GM18868 (cell line): Measurements from ENCODE around the gene SLC9A8.

ENCODE experiments used
- ATAC-seq: cut with Tn5 transposase; IDR thresholded peaks from one replicate; pipeline ENCODE4 v1.9.1; 2021; ENCODE audit warnings: mild to moderate bottlenecking, moderate library complexity; ENCODE audit not compliant: unreplicated experiment

The SLC9A8 gene

GRCh38 chr20:49871391-49871948, 58.8 kb downstream of the SLC9A8 start:
- no peak for ATAC-seq

GRCh38 chr20:49872056-49872455, 59.4 kb downstream of the SLC9A8 start:
- ATAC-seq = no peak

DNA sequence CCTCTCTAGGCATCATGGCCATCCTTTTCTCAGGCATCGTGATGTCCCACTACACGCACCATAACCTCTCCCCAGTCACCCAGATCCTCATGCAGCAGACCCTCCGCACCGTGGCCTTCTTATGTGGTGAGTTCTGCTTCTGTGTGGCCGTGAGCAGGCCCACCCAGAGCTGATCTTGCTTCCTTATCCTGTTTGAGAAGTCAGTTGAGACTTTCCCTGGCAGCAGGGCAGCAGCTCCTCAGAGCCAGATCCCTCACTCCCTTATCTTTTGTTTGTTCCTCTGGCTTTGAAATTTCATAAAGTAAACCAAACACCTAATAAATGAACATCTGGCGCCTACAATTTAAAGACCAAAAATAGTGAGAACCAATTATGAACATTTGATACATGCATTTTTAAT, 62.1 kb downstream of the SLC9A8 start:
- no peak for ATAC-seq

GRCh38 chr20:49877386-49877921, 64.8 kb downstream of the SLC9A8 start:
- ATAC-seq = no peak

DNA sequence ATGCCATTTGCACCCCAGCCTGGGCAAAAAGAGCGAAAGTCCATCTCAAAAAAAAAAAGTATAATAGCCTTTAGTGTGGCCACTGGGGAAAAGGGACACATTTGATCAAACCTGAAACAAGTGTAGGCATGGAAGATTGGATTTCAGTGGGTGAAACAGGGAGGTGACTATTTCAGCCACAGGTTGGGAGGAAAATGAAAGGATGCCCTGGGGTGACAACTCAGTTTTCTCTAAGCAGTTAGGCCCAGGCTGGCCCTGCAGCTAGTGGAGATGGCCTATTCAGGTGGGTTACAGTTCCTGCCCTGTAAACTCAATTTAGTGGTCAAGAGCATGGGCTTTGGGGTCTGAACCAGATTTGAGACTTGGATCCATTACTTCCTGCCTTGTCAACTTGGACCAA, 66.3 kb downstream of the SLC9A8 start:
- no peak for ATAC-seq

GRCh38 chr20:49880177-49880576, 67.5 kb downstream of the SLC9A8 start:
- no peak for ATAC-seq

GRCh38 chr20:49880724-49881445, 68.3 kb downstream of the SLC9A8 start:
- ATAC-seq = no peak

- ATAC-seq = no peak
These were observed 69.7 kb downstream of the SLC9A8 start for GRCh38 chr20:49882171-49882970.

DNA sequence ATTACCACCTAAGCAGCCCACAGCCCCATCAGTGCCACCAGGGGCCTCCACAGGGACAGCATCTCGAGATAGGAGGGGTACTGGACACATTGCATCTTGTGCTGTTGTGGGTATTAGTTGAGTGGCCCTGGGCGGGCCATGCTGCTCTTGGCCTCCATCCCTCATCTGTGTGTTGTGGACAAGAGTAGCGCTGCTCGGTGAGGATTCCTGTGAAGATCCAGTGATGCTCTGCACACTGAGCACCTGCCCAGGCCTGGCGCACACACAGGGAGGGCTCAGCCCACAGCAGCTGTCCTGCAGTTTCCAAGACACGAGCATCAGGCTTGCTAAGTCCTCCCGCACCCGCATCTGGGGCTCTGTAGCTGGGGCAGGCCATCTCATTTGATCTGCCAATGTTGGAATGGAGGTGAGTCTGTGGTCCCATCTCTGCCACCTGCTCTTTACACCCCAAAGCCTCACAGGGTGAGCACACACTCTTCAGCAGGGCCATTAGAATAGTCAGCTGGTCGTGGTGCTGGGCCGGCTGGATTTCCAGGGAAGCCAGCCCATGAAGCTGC, 70.7 kb downstream of the SLC9A8 start:
- ATAC-seq = no peak

DNA sequence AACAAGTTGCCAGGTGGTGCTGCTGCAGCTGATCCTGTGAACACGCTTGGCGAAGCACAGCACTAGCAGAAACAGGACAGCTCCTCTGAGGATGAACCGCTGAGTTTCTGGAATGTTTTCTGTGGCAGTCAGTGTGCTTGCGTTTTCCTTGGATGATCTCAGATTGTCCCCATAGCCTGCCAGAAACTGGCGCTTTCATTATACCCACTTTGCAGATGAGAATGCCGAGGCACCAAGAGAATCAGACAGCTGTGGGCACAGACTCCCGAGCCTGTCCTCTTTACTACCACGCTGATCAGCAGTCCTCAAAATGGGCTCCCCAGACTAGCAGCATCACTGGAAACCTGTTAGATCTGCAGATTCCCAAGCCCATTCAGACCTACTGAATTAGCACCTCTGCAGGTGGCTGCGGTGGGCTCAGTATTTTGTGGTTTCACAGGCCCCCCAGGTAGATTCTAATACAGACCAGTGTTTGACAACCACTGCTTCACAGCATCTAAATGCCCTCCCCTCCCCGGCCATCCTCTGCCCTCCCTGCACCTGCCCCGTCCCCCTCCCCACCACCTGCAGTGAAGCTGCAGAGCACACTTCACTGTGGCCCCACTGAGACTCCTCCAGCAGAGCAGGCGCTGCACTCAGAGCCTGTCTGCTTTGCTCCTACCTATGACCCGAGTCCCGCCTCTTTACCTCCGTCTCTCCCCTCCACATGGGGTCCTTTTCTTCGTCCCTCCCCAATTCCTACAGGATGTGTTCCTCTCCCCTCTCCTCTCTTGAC, 73.1 kb downstream of the SLC9A8 start:
- no peak for ATAC-seq

DNA sequence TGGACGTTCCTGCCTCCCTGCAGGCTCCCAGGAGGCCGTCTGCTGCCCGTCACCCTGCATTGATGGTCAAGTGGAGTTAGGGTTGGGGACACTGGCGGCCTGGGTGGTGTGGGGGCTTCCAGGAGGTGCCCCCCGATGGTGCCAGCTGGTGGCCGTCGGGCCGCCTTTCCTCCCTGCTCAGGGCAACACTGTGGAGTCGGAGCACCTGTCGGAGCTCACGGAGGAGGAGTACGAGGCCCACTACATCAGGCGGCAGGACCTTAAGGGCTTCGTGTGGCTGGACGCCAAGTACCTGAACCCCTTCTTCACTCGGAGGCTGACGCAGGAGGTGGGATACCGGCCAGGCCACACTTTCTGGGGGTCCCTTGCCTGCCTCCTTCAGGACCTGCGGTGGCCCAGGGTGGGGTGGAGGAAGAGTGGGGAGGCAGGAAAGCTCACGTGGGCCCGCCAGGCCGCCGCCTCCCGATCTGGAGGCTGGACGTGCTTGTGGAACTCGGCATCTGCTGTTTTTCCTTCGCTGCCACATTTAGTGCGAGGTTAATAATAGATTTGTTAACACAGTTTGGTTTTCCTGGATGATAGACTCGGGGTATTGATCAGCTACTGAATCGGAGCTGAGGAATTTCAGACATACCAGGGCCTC, 74.1 kb downstream of the SLC9A8 start:
- no peak for ATAC-seq

DNA sequence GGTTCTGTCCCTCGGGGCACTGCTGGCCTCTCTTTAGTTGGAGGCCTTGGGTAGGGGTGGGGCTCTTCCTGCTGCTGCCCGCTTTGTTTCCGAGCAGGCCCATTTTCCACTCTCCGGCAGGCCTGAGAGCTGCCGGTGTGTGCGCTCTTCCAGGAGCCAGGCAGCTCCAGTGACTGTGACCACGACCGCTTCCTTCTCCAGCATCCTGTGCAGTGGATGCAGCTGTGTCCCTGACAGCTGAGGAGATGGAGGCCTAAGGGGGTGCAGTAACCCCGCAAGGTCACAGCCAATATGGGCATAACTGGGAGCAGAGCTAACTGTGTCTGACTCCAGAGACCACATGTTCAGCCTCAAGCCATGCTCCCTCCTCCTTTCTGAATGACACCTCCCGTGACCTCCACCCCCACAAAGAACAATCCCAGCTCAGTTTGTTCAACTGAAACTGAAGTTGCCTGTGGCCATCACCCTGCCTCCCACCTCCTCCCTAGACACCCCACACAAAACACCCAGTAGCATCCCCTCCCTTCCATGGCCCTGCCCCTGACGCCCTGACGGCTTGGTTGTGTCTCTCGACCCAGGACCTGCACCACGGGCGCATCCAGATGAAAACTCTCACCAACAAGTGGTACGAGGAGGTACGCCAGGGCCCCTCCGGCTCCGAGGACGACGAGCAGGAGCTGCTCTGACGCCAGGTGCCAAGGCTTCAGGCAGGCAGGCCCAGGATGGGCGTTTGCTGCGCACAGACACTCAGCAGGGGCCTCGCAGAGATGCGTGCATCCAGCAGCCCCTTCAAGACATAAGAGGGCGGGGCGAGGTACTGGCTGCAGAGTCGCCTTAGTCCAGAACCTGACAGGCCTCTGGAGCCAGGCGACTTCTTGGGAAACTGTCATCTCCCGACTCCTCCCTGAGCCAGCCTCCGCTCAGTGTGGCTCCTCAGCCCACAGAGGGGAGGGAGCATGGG, 74.9 kb downstream of the SLC9A8 start:
- no peak for ATAC-seq

DNA sequence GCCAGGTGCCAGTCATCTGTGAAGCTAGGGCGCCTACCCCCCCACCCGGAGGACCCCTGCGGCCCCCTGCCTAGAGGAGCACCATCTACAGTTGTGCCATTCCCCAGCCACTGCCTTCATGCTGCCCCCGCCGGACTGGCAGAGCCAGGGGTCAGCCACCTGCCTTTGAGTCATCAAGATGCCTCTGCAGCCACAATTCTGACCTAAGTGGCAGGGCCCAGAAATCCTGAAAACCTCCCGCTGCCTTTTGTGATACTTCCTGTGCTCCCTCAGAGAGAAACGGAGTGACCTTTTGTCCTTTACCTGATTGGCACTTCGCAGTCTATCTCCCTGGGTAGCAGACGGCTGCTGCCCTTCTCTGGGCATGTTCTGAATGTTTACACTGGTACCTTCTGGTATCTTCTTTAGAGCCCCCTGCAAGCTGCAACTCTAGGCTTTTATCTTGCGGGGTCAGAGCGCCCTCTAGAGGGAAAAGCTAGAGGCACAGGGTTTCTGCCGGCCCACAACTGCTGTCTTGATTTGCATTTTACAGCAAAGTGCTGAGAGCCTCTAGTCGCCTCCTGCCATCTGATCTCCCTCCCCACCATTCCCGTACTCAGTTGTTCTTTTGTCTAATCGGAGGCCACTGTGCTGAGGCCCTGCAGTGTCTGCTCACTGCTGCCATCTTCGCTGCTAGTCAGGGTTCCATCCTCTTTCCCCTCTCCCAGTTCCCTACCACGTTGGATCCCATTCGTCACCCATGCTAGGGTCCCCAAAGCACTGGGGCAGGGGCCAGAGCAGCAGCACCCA, 75.8 kb downstream of the SLC9A8 start:
- no peak for ATAC-seq

DNA sequence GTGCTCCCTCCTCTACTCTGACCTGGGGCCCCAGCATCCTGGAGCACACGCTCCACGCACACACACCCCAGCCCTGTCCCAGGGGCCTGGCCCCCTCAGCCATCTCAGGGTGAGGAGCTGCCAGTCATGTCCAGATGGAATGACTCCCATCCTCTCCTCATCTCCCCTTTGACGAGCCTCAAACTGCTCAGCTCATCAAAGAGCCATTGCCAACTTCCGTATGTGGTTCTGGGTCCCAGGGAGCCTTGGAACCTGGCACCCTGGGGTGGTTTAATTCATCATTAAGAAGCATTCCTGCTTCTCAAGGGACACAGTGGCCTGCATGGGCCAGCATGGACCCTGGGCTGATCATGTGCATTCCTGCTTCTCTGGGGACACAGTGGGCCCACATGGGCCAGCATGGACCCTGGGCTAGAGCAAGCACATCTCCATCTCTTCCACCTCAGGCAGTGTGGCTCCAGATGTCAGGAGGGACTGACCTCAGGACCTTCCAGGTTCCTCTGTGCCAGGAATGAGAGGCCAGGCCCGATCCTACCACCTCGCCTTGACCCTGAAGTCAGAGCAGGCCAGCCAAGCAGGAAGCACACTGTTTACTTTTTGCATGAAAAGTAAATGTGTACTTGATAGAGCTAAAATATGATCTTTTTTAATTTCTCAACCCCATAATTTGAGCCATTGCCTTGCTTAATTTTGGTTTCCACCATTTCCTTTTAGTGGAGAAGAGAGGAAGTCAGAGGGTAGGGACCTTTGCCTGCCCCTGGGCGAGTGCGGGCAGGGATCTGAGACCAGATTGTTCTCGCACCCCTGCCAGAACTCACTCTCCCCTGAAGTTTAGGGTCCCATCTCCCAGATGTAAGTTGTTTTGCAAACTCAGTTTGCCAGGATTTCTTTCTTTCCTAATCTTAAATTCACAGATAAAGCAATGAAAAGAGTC, 76.6 kb downstream of the SLC9A8 start:
- no peak for ATAC-seq

- ATAC-seq = no peak
These were observed 77.3 kb downstream of the SLC9A8 start for GRCh38 chr20:49889935-49890333.

DNA sequence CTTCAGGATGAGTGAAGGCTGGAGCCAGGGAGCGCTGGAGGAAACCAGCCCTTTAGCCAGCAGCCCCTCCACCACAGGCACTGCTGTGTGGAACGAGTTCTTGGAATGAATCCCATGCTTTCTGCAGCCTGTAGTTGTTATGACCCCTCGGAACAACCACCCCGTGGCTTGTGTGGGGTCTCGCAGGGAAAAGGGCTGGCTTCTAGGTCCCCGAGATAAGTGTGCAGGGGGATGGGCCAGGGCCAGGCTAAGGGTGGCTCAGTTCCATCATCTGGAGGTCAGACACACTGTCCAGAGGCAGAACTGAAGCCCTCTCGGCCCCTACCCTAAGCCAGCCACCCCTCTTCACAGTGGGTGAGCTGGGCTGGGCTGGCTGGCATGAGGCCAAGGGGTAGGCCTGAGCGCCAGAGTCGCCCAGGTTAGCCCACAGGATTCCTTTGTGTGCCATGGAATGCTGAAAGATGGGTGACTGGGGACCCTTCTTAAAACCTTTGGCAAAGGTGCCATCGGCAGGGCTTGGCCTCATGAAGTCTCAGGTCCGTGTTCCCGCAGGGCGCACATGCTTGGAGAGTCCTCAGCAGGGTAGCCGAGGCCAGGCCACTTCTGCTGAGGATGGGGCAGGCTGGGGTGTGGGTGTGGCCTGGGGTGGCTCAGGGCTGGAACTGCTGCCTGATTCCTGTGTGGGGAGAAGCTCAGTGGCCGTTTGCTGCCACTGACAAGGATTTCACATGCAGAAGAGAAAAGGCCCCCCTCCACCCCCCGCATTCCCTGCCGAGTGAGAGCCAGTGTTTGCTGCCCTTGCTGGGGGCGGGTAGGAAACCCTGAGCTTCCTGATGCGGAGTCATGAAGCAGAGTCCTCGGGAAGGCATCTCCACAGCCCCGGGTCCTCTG, 78.1 kb downstream of the SLC9A8 start:
- ATAC-seq = no peak
